GM19023 (cell line): Measurements from ENCODE around the gene ITGB7.

Experiments used
- ATAC-seq: cut with Tn5 transposase; IDR thresholded peaks from one replicate; pipeline ENCODE4 v1.9.1; 2021; ENCODE audit warnings: mild to moderate bottlenecking, moderate library complexity; ENCODE audit not compliant: unreplicated experiment

The ITGB7 gene

GRCh38 chr12:53152390-53152789 lies 54.7 kb downstream of the ITGB7 start:
- ATAC-seq = no peak

GRCh38 chr12:53151039-53151438 lies 56.0 kb downstream of the ITGB7 start:
- no peak for ATAC-seq

GRCh38 chr12:53147653-53148052 lies 59.4 kb downstream of the ITGB7 start:
- ATAC-seq = no peak

- no peak for ATAC-seq
Measured at GRCh38 chr12:53147181-53147580, 59.9 kb downstream of the ITGB7 start.

- no peak for ATAC-seq
Measured at GRCh38 chr12:53145383-53146260, 61.4 kb downstream of the ITGB7 start.

GRCh38 chr12:53143355-53143754 lies 63.7 kb downstream of the ITGB7 start:
- no peak for ATAC-seq
